ENCODE results near the gene CXCL6. TPM values are rescaled to one million over a fixed set of nuclear protein-coding genes. Genes with fewer than 3 reads are reported as not detected.

The CXCL6 gene
- 11.2 and 37.6 TPM in 2 replicates for total RNA-seq

GRCh38 chr4:73836373-73837279, at the start of gene CXCL6:
Gene CXCL6, plus strand, starts transcription at chr4:73836678. Its CDS starts 73 bp downstream, at chr4:73836751.

GRCh38 chr4:73853246-73853704, 16.8 kb downstream of the CXCL6 start, which contains the start of gene PF4V1:
Gene PF4V1, plus strand, starts transcription at chr4:73853296. Its CDS starts 67 bp downstream, at chr4:73853363.

GRCh38 chr4:73869130-73870055, 32.9 kb downstream of the CXCL6 start, which contains the start of gene CXCL1:
Gene CXCL1, plus strand, starts transcription at chr4:73869393. Its CDS starts 78 bp downstream, at chr4:73869471.

Other genes starting within 250 kb of the CXCL6 start
- gene RASSF6, start 216.2 kb upstream of the CXCL6 start, total RNA-seq = not detected in 2 replicates
- 2.7 and 4.0 TPM in 2 replicates for gene CXCL8, start 96.1 kb upstream of the CXCL6 start, total RNA-seq
- gene PF4V1, start 16.6 kb downstream of the CXCL6 start, total RNA-seq = 0.54 TPM in 1 of 2 replicates, not detected in the other
- gene CXCL1, start 32.7 kb downstream of the CXCL6 start, total RNA-seq = 9.4 and 28.2 TPM in 2 replicates
- not detected in 2 replicates for gene PF4, start 145.3 kb downstream of the CXCL6 start, total RNA-seq
- gene PPBP, start 151.5 kb downstream of the CXCL6 start, total RNA-seq = not detected in 2 replicates
- 0.26 and 0.32 TPM in 2 replicates for gene CXCL5, start 162.0 kb downstream of the CXCL6 start, total RNA-seq
- 0.39 and 0.43 TPM in 2 replicates for gene CXCL3, start 202.0 kb downstream of the CXCL6 start, total RNA-seq

Measured in articular chondrocyte of knee joint (primary cell).